Type B pancreatic cell (in vitro differentiated cells): ENCODE measurements around the gene PSMC6. TPM values are rescaled to one million over a fixed set of nuclear protein-coding genes. Genes with fewer than 3 reads are reported as not detected.
A peak's percentile ranks its signal among the peaks of the same experiment; 100 is the strongest.

Experiments
- DNase-seq: peaks from one replicate; pipeline ENCODE4 v3.0.0; 2021; ENCODE audit warnings: mixed read lengths; ENCODE audit not compliant: unreplicated experiment; ENCODE audit errors: extremely low spot score
- H3K27ac Mint-ChIP-seq: 2 replicates; pipeline ENCODE4 v1.8.0; 2021; ENCODE audit warnings: mild to moderate bottlenecking, mixed read lengths
- H3K27me3 Mint-ChIP-seq: 2 replicates; pipeline ENCODE4 v1.8.0; 2021; ENCODE audit warnings: mixed read lengths
- H3K36me3 Mint-ChIP-seq: 2 replicates; pipeline ENCODE4 v1.8.0; 2021; ENCODE audit warnings: mixed read lengths
- H3K4me1 Mint-ChIP-seq: one replicate; pipeline ENCODE4 v1.8.0; 2021; ENCODE audit warnings: mixed read lengths; ENCODE audit not compliant: unreplicated experiment
- H3K4me3 Mint-ChIP-seq: 2 replicates; pipeline ENCODE4 v1.8.0; 2021; ENCODE audit warnings: mild to moderate bottlenecking, mixed read lengths
- H3K9me3 Mint-ChIP-seq: 2 replicates; pipeline ENCODE4 v1.8.0; 2021; ENCODE audit warnings: mixed read lengths
- long read RNA-seq: library from polyadenylated mRNA; unstranded; transcript quantifications from one replicate; pipeline ENCODE4 v2.0.0, GENCODE V29; 2020
- total RNA-seq: library from RNA; stranded (reverse); gene quantifications from 2 replicates; pipeline ENCODE4 v1.2.1, GENCODE V29; 2021; ENCODE audit warnings: low replicate concordance
- TF ChIP-seq, protein P1 (sequence below): fragments of 200-600 bp; sonication (generic); conservative IDR thresholded peaks from 2 replicates; pipeline ENCODE4 v1.5.0; 2021; ENCODE audit warnings: antibody characterized with exemption, mild to moderate bottlenecking

Gene PSMC6
- 76.1 and 90.4 TPM in 2 replicates for total RNA-seq
- long read RNA-seq, transcript PSMC6-201 (14 exons, 2,188 nt): major isoform, 506 of 563 reads
- long read RNA-seq, partial matches to known transcripts: 9 of 563 reads
- long read RNA-seq, other reads (novel, unspliced or antisense): 43 of 563 reads

DNA sequence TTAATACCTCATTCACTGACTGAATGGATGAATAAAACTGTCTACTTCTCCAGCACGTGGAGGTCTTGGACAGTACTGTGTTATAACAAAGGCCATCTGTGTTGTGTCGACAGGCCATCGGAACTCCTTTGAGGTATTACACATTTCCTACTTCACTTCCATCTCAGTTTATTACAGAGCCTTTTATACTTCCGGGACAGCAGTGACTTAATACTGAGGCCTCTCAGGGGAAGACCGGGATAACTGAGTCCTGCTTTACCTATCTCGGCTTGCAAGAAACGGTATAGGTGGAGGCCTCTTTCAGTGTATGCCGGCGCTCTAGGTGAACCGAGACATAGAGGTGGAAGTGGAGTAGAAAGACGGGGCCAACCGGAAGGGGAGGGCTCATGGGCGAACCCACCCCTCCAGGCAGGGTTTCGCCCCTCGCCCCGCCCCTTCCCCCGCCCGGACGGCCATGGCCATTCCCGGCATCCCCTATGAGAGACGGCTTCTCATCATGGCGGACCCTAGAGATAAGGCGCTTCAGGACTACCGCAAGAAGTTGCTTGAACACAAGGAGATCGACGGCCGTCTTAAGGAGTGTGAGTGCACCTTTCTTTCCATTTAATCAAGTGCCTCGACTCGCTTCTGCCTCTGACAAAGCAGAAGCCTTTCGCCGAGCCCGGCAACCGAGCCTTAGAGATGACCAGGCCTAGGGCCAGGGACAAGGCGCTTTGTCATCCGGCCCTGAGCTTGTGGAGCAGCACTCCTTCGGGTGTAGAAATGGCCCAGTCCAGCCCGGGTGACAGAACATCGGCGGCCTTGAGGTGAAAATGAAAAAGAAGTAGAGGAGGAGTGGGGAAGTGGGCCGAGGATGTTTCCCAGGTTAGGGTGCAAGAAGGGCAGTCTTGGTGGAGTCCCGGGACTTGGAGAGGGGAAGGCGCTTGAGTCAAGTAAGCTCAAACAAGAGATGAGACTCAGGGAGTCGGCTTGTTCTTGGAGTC lies at the start of gene PSMC6:
PSMC6 (plus strand) TSS at position 477 of the 983 bp plus-strand sequence; CDS start at position 497, 20 bp downstream.
- peak within 1 kb of the TSS; percentile 100 for H3K4me3 Mint-ChIP-seq
- H3K27ac Mint-ChIP-seq: peak within 1 kb of the TSS; percentile 99
- TF ChIP-seq, protein P1, sequence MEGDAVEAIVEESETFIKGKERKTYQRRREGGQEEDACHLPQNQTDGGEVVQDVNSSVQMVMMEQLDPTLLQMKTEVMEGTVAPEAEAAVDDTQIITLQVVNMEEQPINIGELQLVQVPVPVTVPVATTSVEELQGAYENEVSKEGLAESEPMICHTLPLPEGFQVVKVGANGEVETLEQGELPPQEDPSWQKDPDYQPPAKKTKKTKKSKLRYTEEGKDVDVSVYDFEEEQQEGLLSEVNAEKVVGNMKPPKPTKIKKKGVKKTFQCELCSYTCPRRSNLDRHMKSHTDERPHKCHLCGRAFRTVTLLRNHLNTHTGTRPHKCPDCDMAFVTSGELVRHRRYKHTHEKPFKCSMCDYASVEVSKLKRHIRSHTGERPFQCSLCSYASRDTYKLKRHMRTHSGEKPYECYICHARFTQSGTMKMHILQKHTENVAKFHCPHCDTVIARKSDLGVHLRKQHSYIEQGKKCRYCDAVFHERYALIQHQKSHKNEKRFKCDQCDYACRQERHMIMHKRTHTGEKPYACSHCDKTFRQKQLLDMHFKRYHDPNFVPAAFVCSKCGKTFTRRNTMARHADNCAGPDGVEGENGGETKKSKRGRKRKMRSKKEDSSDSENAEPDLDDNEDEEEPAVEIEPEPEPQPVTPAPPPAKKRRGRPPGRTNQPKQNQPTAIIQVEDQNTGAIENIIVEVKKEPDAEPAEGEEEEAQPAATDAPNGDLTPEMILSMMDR: no peak
- no peaks in the 10 kb centered on the region for H3K27me3 Mint-ChIP-seq
- DNase-seq: peak; percentile 93
- peaks cover 30% of the 10 kb centered on the region for H3K36me3 Mint-ChIP-seq
- H3K9me3 Mint-ChIP-seq: peaks cover 4% of the 10 kb centered on the region
- H3K4me1 Mint-ChIP-seq: peaks cover 16% of the 10 kb centered on the region

GRCh38 chr14:52660325-52660724 lies 46.7 kb upstream of the PSMC6 start:
- Mint-ChIP-seq H3K4me3 (no peak overlapping the region), H3K27me3 (no peaks in the 10 kb centered on the region), H3K27ac (no peak overlapping the region), H3K4me1 (no peaks in the 10 kb centered on the region), H3K36me3 (peaks cover 10% of the 10 kb centered on the region), H3K9me3 (no peaks in the 10 kb centered on the region)
- TF ChIP-seq, protein P1: no peak
- DNase-seq: no peak

- no peak for DNase-seq
- TF ChIP-seq, protein P1: no peak
- Mint-ChIP-seq H3K9me3 (no peaks in the 10 kb centered on the region), H3K36me3 (peaks cover 14% of the 10 kb centered on the region), H3K27ac (no peak overlapping the region), H3K27me3 (no peaks in the 10 kb centered on the region), H3K4me3 (no peak overlapping the region), H3K4me1 (no peaks in the 10 kb centered on the region)
Observed at GRCh38 chr14:52660832-52661231, 46.2 kb upstream of the PSMC6 start.

DNA sequence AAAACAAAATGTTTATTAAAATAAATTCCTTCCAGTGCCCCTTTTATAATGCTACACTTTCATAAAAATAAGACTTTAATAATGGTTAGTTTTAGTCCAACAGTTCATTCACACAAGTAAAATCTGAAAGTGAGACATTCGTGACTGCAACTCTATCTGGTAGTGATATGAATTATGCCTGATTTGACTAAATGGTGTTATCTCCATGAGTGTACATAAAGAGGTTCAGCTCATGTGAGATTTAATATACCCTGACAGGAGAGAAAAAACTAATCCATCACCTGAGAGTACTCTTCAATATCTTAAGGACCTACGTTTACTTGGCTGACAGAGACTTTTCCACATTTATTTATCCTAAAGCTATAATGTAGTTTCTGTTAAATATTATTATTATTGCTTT lies 45.7 kb upstream of the PSMC6 start:
- no peaks in the 10 kb centered on the region for H3K27me3 Mint-ChIP-seq
- peaks cover 14% of the 10 kb centered on the region for H3K36me3 Mint-ChIP-seq
- no peak overlapping the region for H3K27ac Mint-ChIP-seq
- H3K9me3 Mint-ChIP-seq: no peaks in the 10 kb centered on the region
- no peaks in the 10 kb centered on the region for H3K4me1 Mint-ChIP-seq
- no peak for DNase-seq
- no peak overlapping the region for H3K4me3 Mint-ChIP-seq
- TF ChIP-seq, protein P1: no peak

- Mint-ChIP-seq H3K27ac (no peak overlapping the region), H3K4me3 (no peak overlapping the region), H3K4me1 (no peaks in the 10 kb centered on the region), H3K9me3 (no peaks in the 10 kb centered on the region), H3K27me3 (no peaks in the 10 kb centered on the region), H3K36me3 (peaks cover 7% of the 10 kb centered on the region)
- TF ChIP-seq, protein P1: no peak
- no peak for DNase-seq
Observed at GRCh38 chr14:52663850-52664249, 43.1 kb upstream of the PSMC6 start.
